WTC11 (cell line): Measurements from ENCODE around the gene TRIM50.

Source experiments
- CTCF ChIP-seq: fragments of 200-600 bp; IDR thresholded peaks from 2 replicates; pipeline ENCODE4 v1.8.0; 2022; ENCODE audit warnings: antibody characterized with exemption
- ESRRA ChIP-seq: sonication (generic); formaldehyde crosslinking; IDR thresholded peaks from 2 replicates; pipeline ENCODE4 v1.8.1; 2022; ENCODE audit warnings: mild to moderate bottlenecking, missing genetic modification reagents, borderline replicate concordance
- ETV6 ChIP-seq: sonication (generic); formaldehyde crosslinking; IDR thresholded peaks from 2 replicates; pipeline ENCODE4 v1.8.1; 2022; ENCODE audit warnings: mild to moderate bottlenecking, missing genetic modification reagents
- USF2 ChIP-seq: sonication (generic); formaldehyde crosslinking; IDR thresholded peaks from 2 replicates; pipeline ENCODE4 v1.8.1; 2023; ENCODE audit warnings: mild to moderate bottlenecking, missing genetic modification reagents, moderate library complexity
- ZNF121 ChIP-seq: sonication (generic); formaldehyde crosslinking; IDR thresholded peaks from 2 replicates; pipeline ENCODE4 v1.8.0; 2023; ENCODE audit warnings: missing genetic modification reagents

- no peak for TF ChIP-seq ESRRA (CRISPR knock-in tag)
- no peak for TF ChIP-seq CTCF
- no peak for TF ChIP-seq USF2 (CRISPR knock-in tag)
- no peak for TF ChIP-seq ETV6
- no peak for TF ChIP-seq ZNF121
These were observed 30.9 kb upstream of the TRIM50 start for GRCh38 chr7:73358590-73359275.
